Measurements from ENCODE around the gene HNMT.

HNMT gene

GRCh38 chr2:137938204-137938603, 26.1 kb upstream of the HNMT start:
- H4K20me1 ChIP-seq (ENCODE audit: insufficient read depth, low read length, poor library complexity, severe bottlenecking), result no peaks in the 10 kb centered on the region
- H3K4me3 ChIP-seq (ENCODE audit: low read length, poor library complexity, severe bottlenecking), result no peak overlapping the region
- H3K36me3 ChIP-seq (ENCODE audit: insufficient read depth, low read length), result no peaks in the 10 kb centered on the region
- H3K9ac ChIP-seq (ENCODE audit: low read depth, low read length, poor library complexity, severe bottlenecking), result no peak overlapping the region
- no peaks in the 10 kb centered on the region for H3K4me1 ChIP-seq (ENCODE audit: insufficient read depth, low read length, poor library complexity, severe bottlenecking)
- H3K9me2 ChIP-seq (replicated peaks; ENCODE audit: low read depth, low read length), result no peaks in the 10 kb centered on the region
- no peaks in the 10 kb centered on the region for H3F3A ChIP-seq (ENCODE audit: low read depth)
- no peaks in the 10 kb centered on the region for H3K9me3 ChIP-seq (ENCODE audit: insufficient read depth, low read depth, low read length)
- no peaks in the 10 kb centered on the region for H3K27me3 ChIP-seq (ENCODE audit: insufficient read depth, low read length, poor library complexity, severe bottlenecking)
- H3K79me2 ChIP-seq (ENCODE audit: insufficient read depth, low read length), result no peaks in the 10 kb centered on the region
- H2AFZ ChIP-seq (ENCODE audit: low read length), result no peak overlapping the region
- H3K4me2 ChIP-seq (ENCODE audit: low read depth, low read length, poor library complexity, severe bottlenecking), result no peak overlapping the region
- TF ChIP-seq CTCF (conservative IDR thresholded peaks at IDR 0.05; ENCODE audit: low read length) (no peak), EZH2phosphoT487 (IDR thresholded peaks at IDR 0.05; ENCODE audit: borderline replicate concordance) (no peak)

GRCh38 chr2:137939026-137939425, 25.2 kb upstream of the HNMT start:
- no peaks in the 10 kb centered on the region for H3K9me2 ChIP-seq (replicated peaks; ENCODE audit: low read depth, low read length)
- H3F3A ChIP-seq (ENCODE audit: low read depth), result no peaks in the 10 kb centered on the region
- TF ChIP-seq EZH2phosphoT487 (IDR thresholded peaks at IDR 0.05; ENCODE audit: borderline replicate concordance), result no peak
- no peak for TF ChIP-seq CTCF (conservative IDR thresholded peaks at IDR 0.05; ENCODE audit: low read length)
- no peaks in the 10 kb centered on the region for H3K9me3 ChIP-seq (ENCODE audit: insufficient read depth, low read depth, low read length)
- H3K27me3 ChIP-seq (ENCODE audit: insufficient read depth, low read length, poor library complexity, severe bottlenecking), result no peaks in the 10 kb centered on the region
- no peaks in the 10 kb centered on the region for H3K36me3 ChIP-seq (ENCODE audit: insufficient read depth, low read length)
- H4K20me1 ChIP-seq (ENCODE audit: insufficient read depth, low read length, poor library complexity, severe bottlenecking), result no peaks in the 10 kb centered on the region
- H2AFZ ChIP-seq (ENCODE audit: low read length), result no peak overlapping the region
- no peak overlapping the region for H3K9ac ChIP-seq (ENCODE audit: low read depth, low read length, poor library complexity, severe bottlenecking)
- no peak overlapping the region for H3K4me3 ChIP-seq (ENCODE audit: low read length, poor library complexity, severe bottlenecking)
- no peaks in the 10 kb centered on the region for H3K4me1 ChIP-seq (ENCODE audit: insufficient read depth, low read length, poor library complexity, severe bottlenecking)
- no peaks in the 10 kb centered on the region for H3K79me2 ChIP-seq (ENCODE audit: insufficient read depth, low read length)
- no peak overlapping the region for H3K4me2 ChIP-seq (ENCODE audit: low read depth, low read length, poor library complexity, severe bottlenecking)

GRCh38 chr2:137940154-137940553, 24.1 kb upstream of the HNMT start:
- H2AFZ ChIP-seq (ENCODE audit: low read length), result no peak overlapping the region
- TF ChIP-seq EZH2phosphoT487 (IDR thresholded peaks at IDR 0.05; ENCODE audit: borderline replicate concordance) (no peak), CTCF (conservative IDR thresholded peaks at IDR 0.05; ENCODE audit: low read length) (no peak)
- H3F3A ChIP-seq (ENCODE audit: low read depth), result no peaks in the 10 kb centered on the region
- no peaks in the 10 kb centered on the region for H3K9me3 ChIP-seq (ENCODE audit: insufficient read depth, low read depth, low read length)
- H3K4me2 ChIP-seq (ENCODE audit: low read depth, low read length, poor library complexity, severe bottlenecking), result no peak overlapping the region
- H3K9ac ChIP-seq (ENCODE audit: low read depth, low read length, poor library complexity, severe bottlenecking), result no peak overlapping the region
- H3K27me3 ChIP-seq (ENCODE audit: insufficient read depth, low read length, poor library complexity, severe bottlenecking), result no peaks in the 10 kb centered on the region
- no peaks in the 10 kb centered on the region for H3K36me3 ChIP-seq (ENCODE audit: insufficient read depth, low read length)
- no peak overlapping the region for H3K4me3 ChIP-seq (ENCODE audit: low read length, poor library complexity, severe bottlenecking)
- no peaks in the 10 kb centered on the region for H3K9me2 ChIP-seq (replicated peaks; ENCODE audit: low read depth, low read length)
- H3K4me1 ChIP-seq (ENCODE audit: insufficient read depth, low read length, poor library complexity, severe bottlenecking), result no peaks in the 10 kb centered on the region
- H4K20me1 ChIP-seq (ENCODE audit: insufficient read depth, low read length, poor library complexity, severe bottlenecking), result no peaks in the 10 kb centered on the region
- no peaks in the 10 kb centered on the region for H3K79me2 ChIP-seq (ENCODE audit: insufficient read depth, low read length)

Data from Loucy (cell line).